HCT116 (cell line): ENCODE data around the gene MYO1A. TPM values are rescaled to one million over a fixed set of nuclear protein-coding genes. Genes with fewer than 3 reads are reported as not detected.
A peak's percentile ranks its signal among the peaks of the same experiment; 100 is the strongest.

ENCODE experiments used
- ATAC-seq: fragments of 200-7000 bp; cut with Tn5 transposase; 2 replicates; pipeline ENCODE4 v1.9.1; 2020; ENCODE audit warnings: mild to moderate bottlenecking, moderate library complexity
- BruUV-seq: library from RNA; stranded (reverse); fragments of 400-500 nt; replicated peaks from 2 replicates; lab custom pipeline; 2021; lab: Mats Ljungman, UMichigan
- CTCF ChIA-PET: fragments of 300-600 bp; sonication (Branson Sonifier 250); formaldehyde crosslinking; loops from one replicate; lab custom pipeline; 2021; ENCODE audit warnings: antibody characterized with exemption; lab: Charles Lee
- POLR2A ChIA-PET: fragments of 300-600, 350-600 bp; sonication (Branson Sonifier 250); formaldehyde crosslinking; loops from one replicate; lab custom pipeline; 2021; ENCODE audit warnings: antibody characterized with exemption; lab: Charles Lee
- RAD21 ChIA-PET, 2 experiments: fragments of 300-600 bp; sonication (Branson Sonifier 250); formaldehyde crosslinking; loops; one replicate each; lab custom pipeline; 2023; ENCODE audit warnings: low total read pairs in 2 of 2; ENCODE audit not compliant: uncharacterized antibody in 2 of 2, unreplicated experiment in 2 of 2, low non-redundant PET in 1 of 2; lab: Charles Lee
- DNase-seq: peaks from one replicate; pipeline ENCODE4 v3.0.0-alpha.2; 2010; ENCODE audit warnings: low read depth, low spot score
- H2AFZ ChIP-seq: fragments of 200-600 bp; shearing (Covaris generic), sonication (generic); 2 replicates; pipeline ENCODE4 v1.6.1; 2017; ENCODE audit warnings: low read depth, mixed run types, mixed read lengths, antibody characterized with exemption, low read length; ENCODE audit not compliant: poor library complexity, severe bottlenecking
- H3K27ac ChIP-seq: 2 replicates; pipeline ENCODE4 v1.5.1; 2012; ENCODE audit warnings: low read depth, low read length
- H3K27me3 ChIP-seq: fragments of 200-600 bp; sonication (generic); 2 replicates; pipeline ENCODE4 v1.6.1; 2016; ENCODE audit warnings: mixed run types, low read length, mixed read lengths; ENCODE audit not compliant: insufficient read depth
- H3K36me3 ChIP-seq, 2 experiments: fragments of 200-500 bp in 1 of 2; fragments of 200-600 bp in 1 of 2; sonication (Bioruptor generic) in 1 of 2; sonication (generic) in 1 of 2; 2 replicates each; pipeline versions ENCODE4 v1.5.1 to v1.6.1; 2014 to 2016; ENCODE audit warnings: low read length in 2 of 2, inconsistent platforms in 1 of 2, mixed read lengths in 1 of 2, mixed run types in 1 of 2; ENCODE audit not compliant: insufficient read depth in 2 of 2, control insufficient read depth in 1 of 2
- H3K4me1 ChIP-seq, 2 experiments: fragments of 200-600 bp in 1 of 2; sonication (generic) in 1 of 2; 2 replicates each; pipeline versions ENCODE4 v1.5.1 to v1.6.1; 2012 to 2017; ENCODE audit warnings: low read length in 2 of 2, inconsistent platforms in 1 of 2, mild to moderate bottlenecking in 1 of 2, mixed read lengths in 1 of 2, mixed run types in 1 of 2, moderate library complexity in 1 of 2; ENCODE audit not compliant: insufficient read depth in 2 of 2, control insufficient read depth in 1 of 2
- H3K4me2 ChIP-seq: fragments of 200-600 bp; sonication (generic); 2 replicates; pipeline ENCODE4 v1.6.1; 2017; ENCODE audit warnings: mixed run types, low read length, mixed read lengths
- H3K4me3 ChIP-seq, 2 experiments: fragments of 200-600 bp in 1 of 2; sonication (generic) in 1 of 2; replicated peaks in 1 of 2; 2 replicates each; pipeline ENCODE4 v1.5.1; 2011 to 2016; ENCODE audit warnings: low read length in 2 of 2, control low read depth in 1 of 2, low read depth in 1 of 2, mild to moderate bottlenecking in 1 of 2, mixed read lengths in 1 of 2, mixed run types in 1 of 2
- H3K79me2 ChIP-seq: fragments of 200-600 bp; sonication (generic); 2 replicates; pipeline ENCODE4 v1.6.1; 2017; ENCODE audit warnings: mild to moderate bottlenecking, mixed run types, low read length, moderate library complexity, mixed read lengths; ENCODE audit not compliant: insufficient read depth
- H3K9ac ChIP-seq: fragments of 200-600 bp; sonication (generic); 2 replicates; pipeline ENCODE4 v1.6.1; 2016; ENCODE audit warnings: low read length, mixed read lengths
- H3K9me2 ChIP-seq: fragments of 200-600 bp; sonication (generic), shearing (Covaris generic); 2 replicates; pipeline ENCODE4 v1.6.1; 2017; ENCODE audit warnings: mixed run types, mild to moderate bottlenecking, moderate library complexity; ENCODE audit not compliant: insufficient read depth
- H3K9me3 ChIP-seq, 2 experiments: fragments of 200-500 bp in 1 of 2; fragments of 200-600 bp in 1 of 2; sonication (Bioruptor generic) in 1 of 2; sonication (generic) in 1 of 2; 2 replicates each; pipeline ENCODE4 v1.6.1; 2014 to 2017; ENCODE audit warnings: low read length in 2 of 2, mixed read lengths in 2 of 2, inconsistent platforms in 1 of 2, low read depth in 1 of 2, mild to moderate bottlenecking in 1 of 2, mixed run types in 1 of 2, moderate library complexity in 1 of 2; ENCODE audit not compliant: control insufficient read depth in 1 of 2, insufficient read depth in 1 of 2
- H4K20me1 ChIP-seq: fragments of 200-600 bp; sonication (generic), shearing (Covaris generic); 2 replicates; pipeline ENCODE4 v1.6.1; 2017; ENCODE audit warnings: mixed run types, mild to moderate bottlenecking, moderate library complexity; ENCODE audit not compliant: insufficient read depth
- CBX3 ChIP-seq: IDR thresholded peaks from 2 replicates; pipeline ENCODE4 v1.6.1; 2012; ENCODE audit warnings: low read depth
- EZH2 ChIP-seq: fragments of 200-600 bp; sonication (generic); IDR thresholded peaks from 2 replicates; pipeline ENCODE4 v1.6.1; 2017; ENCODE audit warnings: antibody characterized with exemption, mixed run types
- EZH2phosphoT487 ChIP-seq: fragments of 200-600 bp; IDR thresholded peaks from 2 replicates; pipeline ENCODE4 v1.6.1; 2018; ENCODE audit warnings: antibody characterized with exemption, borderline replicate concordance
- POLR2AphosphoS5 ChIP-seq: IDR thresholded peaks from 2 replicates; pipeline ENCODE4 v1.6.1; 2011; ENCODE audit warnings: mild to moderate bottlenecking, low read depth, low read length, moderate library complexity
- RAD21 ChIP-seq: IDR thresholded peaks from 2 replicates; pipeline ENCODE4 v1.6.1; 2012; ENCODE audit warnings: low read depth, mild to moderate bottlenecking
- SP1 ChIP-seq: IDR thresholded peaks from 2 replicates; pipeline ENCODE4 v1.6.1; 2012; ENCODE audit warnings: low read depth
- SRF ChIP-seq: IDR thresholded peaks from 2 replicates; pipeline ENCODE4 v1.6.1; 2012; ENCODE audit warnings: low read depth
- TCF7L2 ChIP-seq: IDR thresholded peaks from 2 replicates; pipeline ENCODE4 v1.7.0; 2011; ENCODE audit warnings: borderline replicate concordance, inconsistent platforms; ENCODE audit not compliant: insufficient read depth, insufficient read length; ENCODE audit errors: extremely low read depth
- ZFX ChIP-seq: fragments of 450-650 bp; IDR thresholded peaks from 2 replicates; pipeline ENCODE4 v1.6.1; 2017
- ZNF274 ChIP-seq: fragments of 200-500 bp; sonication (Bioruptor generic); IDR thresholded peaks from 2 replicates; pipeline ENCODE4 v1.6.1; 2014; ENCODE audit warnings: mild to moderate bottlenecking, low read depth, low read length, inconsistent platforms
- intact Hi-C: fragments of 100-400 bp; cut with micrococcal nuclease; formaldehyde crosslinking; loops from 2 replicates; pipeline ENCODE4 v1.10.0; 2022
- total RNA-seq: library from RNA; stranded (reverse); gene quantifications from one replicate; pipeline ENCODE4 v1.2.1, GENCODE V29; 2021; ENCODE audit not compliant: unreplicated experiment
- TF ChIP-seq, protein P1 (sequence below): IDR thresholded peaks from 2 replicates; pipeline ENCODE4 v1.6.1; 2012; ENCODE audit warnings: low read depth

Gene MYO1A
- total RNA-seq, 1 experiment from 2014 or later: 0.76 TPM

DNA sequence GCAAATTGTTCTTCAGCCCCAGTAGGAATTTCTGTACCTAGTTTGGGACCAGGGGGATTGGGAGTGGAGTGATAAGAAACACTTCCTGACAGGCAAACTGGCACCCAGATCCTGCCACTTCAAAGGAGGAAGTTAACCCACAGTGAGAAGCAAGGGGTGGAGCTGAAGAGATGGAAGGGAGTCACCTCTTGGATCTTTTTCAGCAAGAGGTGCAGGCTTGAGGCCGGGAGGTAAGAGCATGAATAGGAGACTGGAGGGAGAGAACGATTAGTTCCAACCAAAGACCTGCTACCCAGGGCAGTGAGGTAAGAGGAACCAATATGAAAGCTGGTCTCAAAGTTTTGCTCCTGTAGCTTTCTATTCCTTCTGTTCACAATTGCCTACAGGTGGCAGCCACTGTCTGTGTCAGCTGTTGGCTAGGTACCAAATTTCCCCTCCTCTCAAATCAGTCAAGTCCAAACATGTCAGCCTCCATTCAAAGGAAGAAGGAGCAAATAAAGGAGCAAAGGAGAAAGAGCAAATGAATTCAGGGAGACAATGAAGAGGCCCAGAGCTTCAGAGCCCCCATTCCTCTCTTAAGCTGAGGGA lies 18.7 kb downstream of the MYO1A start:
- POLR2A ChIA-PET: interaction anchor here (0.5 to 0.7 kb wide), 2 partner anchors 10 to 81 kb away, joined by 3 read pairs; no protein-coding TSS in a partner anchor

More for the DNA sequence above, 18.7 kb downstream of the MYO1A start:
- TF ChIP-seq SRF: no peak
- TF ChIP-seq ZFX: no peak
- no peak for TF ChIP-seq CBX3
- TF ChIP-seq, protein P1, sequence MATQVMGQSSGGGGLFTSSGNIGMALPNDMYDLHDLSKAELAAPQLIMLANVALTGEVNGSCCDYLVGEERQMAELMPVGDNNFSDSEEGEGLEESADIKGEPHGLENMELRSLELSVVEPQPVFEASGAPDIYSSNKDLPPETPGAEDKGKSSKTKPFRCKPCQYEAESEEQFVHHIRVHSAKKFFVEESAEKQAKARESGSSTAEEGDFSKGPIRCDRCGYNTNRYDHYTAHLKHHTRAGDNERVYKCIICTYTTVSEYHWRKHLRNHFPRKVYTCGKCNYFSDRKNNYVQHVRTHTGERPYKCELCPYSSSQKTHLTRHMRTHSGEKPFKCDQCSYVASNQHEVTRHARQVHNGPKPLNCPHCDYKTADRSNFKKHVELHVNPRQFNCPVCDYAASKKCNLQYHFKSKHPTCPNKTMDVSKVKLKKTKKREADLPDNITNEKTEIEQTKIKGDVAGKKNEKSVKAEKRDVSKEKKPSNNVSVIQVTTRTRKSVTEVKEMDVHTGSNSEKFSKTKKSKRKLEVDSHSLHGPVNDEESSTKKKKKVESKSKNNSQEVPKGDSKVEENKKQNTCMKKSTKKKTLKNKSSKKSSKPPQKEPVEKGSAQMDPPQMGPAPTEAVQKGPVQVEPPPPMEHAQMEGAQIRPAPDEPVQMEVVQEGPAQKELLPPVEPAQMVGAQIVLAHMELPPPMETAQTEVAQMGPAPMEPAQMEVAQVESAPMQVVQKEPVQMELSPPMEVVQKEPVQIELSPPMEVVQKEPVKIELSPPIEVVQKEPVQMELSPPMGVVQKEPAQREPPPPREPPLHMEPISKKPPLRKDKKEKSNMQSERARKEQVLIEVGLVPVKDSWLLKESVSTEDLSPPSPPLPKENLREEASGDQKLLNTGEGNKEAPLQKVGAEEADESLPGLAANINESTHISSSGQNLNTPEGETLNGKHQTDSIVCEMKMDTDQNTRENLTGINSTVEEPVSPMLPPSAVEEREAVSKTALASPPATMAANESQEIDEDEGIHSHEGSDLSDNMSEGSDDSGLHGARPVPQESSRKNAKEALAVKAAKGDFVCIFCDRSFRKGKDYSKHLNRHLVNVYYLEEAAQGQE: no peak
- TF ChIP-seq TCF7L2: peak; percentile 71
- no peak for TF ChIP-seq ZNF274
- peak; percentile 19; the same call in 1 of the 2 replicates for TF ChIP-seq SP1
- no peak for TF ChIP-seq POLR2AphosphoS5
- peak; percentile 20; the same call in 1 of the 2 replicates for TF ChIP-seq RAD21
- TF ChIP-seq EZH2: no peak
- TF ChIP-seq EZH2phosphoT487: no peak
- Histone ChIP-seq H3K4me1 (peaks cover 12 to 17% of the 10 kb centered on the region in 2 experiments), H3K4me2 (peak overlapping the region; percentile 45), H3K9me2 (no peaks in the 10 kb centered on the region), H2AFZ (peak overlapping the region; percentile 57), H3K79me2 (no peaks in the 10 kb centered on the region), H3K36me3 (no peaks in the 10 kb centered on the region), H3K4me3 (no peak overlapping the region), H4K20me1 (no peaks in the 10 kb centered on the region), H3K27ac (no peak overlapping the region), H3K9me3 (no peaks in the 10 kb centered on the region), H3K27me3 (peaks cover under 1% of the 10 kb centered on the region; the same call in 1 of the 2 replicates), H3K9ac (no peak overlapping the region)
- ChIA-PET CTCF (interaction anchor here (0.7 to 1.1 kb wide), 4 partner anchors 10 to 145 kb away, joined by 3 read pairs; partner anchors contain the start of gene LRP1), RAD21 (interaction anchor here in 1 of 2 experiments (0.9 kb wide), 1 partner anchor 58 kb away, joined by 4 read pairs; the partner anchor contains the start of gene NAB2)
- DNase-seq: peak; percentile 18
- ATAC-seq: peak; percentile 72
- BruUV-seq: no TSS peak
- intact Hi-C loops: no loop called here
